Ovary (tissue), 9 donors: ENCODE measurements around the gene BBIP1. TPM values are rescaled to one million over a fixed set of nuclear protein-coding genes. Genes with fewer than 3 reads are reported as not detected.

Experiments used
- DNase-seq, 5 donors: peaks; one replicate each; pipeline ENCODE4 v3.0.0-alpha.2; 2019 to 2020
- H3K27ac ChIP-seq, 2 donors: fragments of 200-600 bp; one replicate each; pipeline versions ENCODE4 v1.5.1 to v1.8.0; 2019 to 2022
- H3K27me3 ChIP-seq: fragments of 200-600 bp; one replicate; pipeline ENCODE4 v1.8.0; 2022
- H3K36me3 ChIP-seq: fragments of 200-600 bp; sonication (generic); one replicate; pipeline ENCODE4 v1.5.1; 2019
- H3K4me1 ChIP-seq: one replicate; pipeline ENCODE4 v1.8.1; 2013; ENCODE audit warnings: mild to moderate bottlenecking, moderate library complexity; ENCODE audit not compliant: insufficient read depth
- H3K4me3 ChIP-seq: fragments of 200-600 bp; sonication (generic); one replicate; pipeline ENCODE4 v1.5.1; 2017
- H3K9me3 ChIP-seq, 2 donors: fragments of 200-600 bp in 1 of 2; sonication (generic) in 1 of 2; one replicate each; pipeline versions ENCODE4 v1.5.1 to v1.8.1; 2013 to 2019; ENCODE audit warnings: mild to moderate bottlenecking in 1 of 2, moderate library complexity in 1 of 2
- EP300 ChIP-seq: sonication (generic); formaldehyde crosslinking; IDR thresholded peaks from one replicate; pipeline ENCODE4 v1.6.1; 2017; ENCODE audit warnings: antibody characterized with exemption
- POLR2A ChIP-seq: fragments of 450-650 bp; IDR thresholded peaks from one replicate; pipeline ENCODE4 v1.6.1; 2017; ENCODE audit warnings: antibody characterized with exemption, mild to moderate bottlenecking, moderate library complexity
- WGBS, 3 donors: extraction: QIAGEN DNeasy Blood & Tissue Kit in 1 of 3; methylation state at CpG; one replicate each; pipeline versions ENCODE4 v1.1.5 to v1.1.7; 2013 to 2017; 5-methylcytosine and 5-hydroxymethylcytosine counted together
- intact Hi-C, 4 donors: fragments of 100-400 bp; cut with DNase I; formaldehyde crosslinking; loops; one replicate each; pipeline versions ENCODE4 v1.11.0 to v1.15.1; 2022 to 2023
- polyA plus RNA-seq, 2 donors: library from polyadenylated mRNA; stranded (reverse); fragments of 200-250 nt in 1 of 2; fragments of 350-450 nt in 1 of 2; fragmentation: Illumina TruSeq in 1 of 2; extraction: RNeasy Lipid Tissue Mini Kit (QIAGEN cat#74804) in 1 of 2; gene quantifications; one replicate each; pipeline ENCODE4 v1.2.3, GENCODE V29; 2013 to 2014
- total RNA-seq, 7 donors: library from RNA; depleted of rRNA in 2 of 7; stranded (reverse); fragments of >200 nt in 2 of 7; fragmentation: NEBNext Ultra II Directional in 3 of 7; extraction: Animal tissue kit (Norgen Biotek cat#: 25700) in 3 of 7; gene quantifications; one replicate each; pipeline versions ENCODE4 v1.1.0 to v1.2.4, GENCODE V29; 2016 to 2023
- TF ChIP-seq, protein P1 (sequence below), 3 donors: fragments of 450-650 bp in 2 of 3; fragments of 200-600 bp in 1 of 3; IDR thresholded peaks; one replicate each; pipeline versions ENCODE4 v1.5.1 to v1.8.0; 2016 to 2022; ENCODE audit warnings: antibody characterized with exemption in 3 of 3, mild to moderate bottlenecking in 1 of 3
- donor health status: DM: no; HTN: no; CAD: no; lungs with moderate emphysema.
- donor health status: DM: no; HTN: no; CAD: no.
- donor health status: Bipolar disorder and iron deficiency.
- donor health status: DM: yes; HTN: yes; CAD: no.
- donor health status: DM: no; HTN: no; CAD: no.
- donor health status: DM: yes; HTN: yes; CAD: no.

BBIP1 gene
- total and polyA plus RNA-seq, 9 donors: 22.0 to 40.5 (median 30.5) TPM

DNA sequence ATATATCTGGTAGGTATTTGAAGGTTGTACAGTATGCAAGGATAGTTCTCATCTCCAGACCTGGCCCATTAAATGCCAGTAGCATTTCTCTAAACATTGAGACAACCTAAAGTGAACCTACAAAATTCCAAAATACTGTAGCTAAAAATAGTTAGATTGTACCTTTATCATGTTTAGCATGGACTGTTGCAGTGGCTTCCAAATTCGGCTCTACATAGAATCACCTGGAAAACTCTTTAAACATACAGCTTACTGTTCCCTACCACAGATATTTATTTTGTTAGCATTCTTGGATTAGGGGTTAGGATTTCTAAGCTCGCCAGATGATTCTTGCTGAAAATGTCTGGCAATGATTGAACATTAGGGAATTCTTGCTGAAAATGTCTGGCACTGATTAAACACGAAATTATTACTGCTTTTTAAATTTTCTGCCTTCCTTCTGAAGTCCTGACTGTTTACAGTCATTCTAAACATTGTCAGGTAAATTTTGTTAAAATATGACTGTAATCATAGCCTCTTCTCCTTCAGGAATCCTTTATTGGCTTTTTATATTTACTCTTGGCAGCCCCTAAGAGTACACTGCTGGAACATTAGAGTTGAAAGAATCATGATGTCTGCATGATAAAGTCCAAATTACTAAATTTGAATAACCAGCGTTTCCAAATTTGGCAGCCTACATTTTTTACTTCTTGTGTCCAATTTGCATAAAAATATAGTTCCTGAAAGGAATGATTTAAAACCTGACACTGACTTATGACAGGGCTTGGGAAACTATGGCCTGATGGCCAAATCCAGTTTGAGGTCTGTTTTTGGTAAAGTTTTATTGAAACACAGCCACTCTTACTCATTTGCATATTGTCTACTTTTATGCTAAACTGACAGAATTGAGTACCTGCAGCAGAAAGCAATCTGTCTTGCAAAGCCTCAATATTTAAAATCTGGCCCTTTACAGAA lies 40.7 kb upstream of the BBIP1 start:
- Histone ChIP-seq H3K4me3 (no peak overlapping the region), H3K4me1 (peaks cover 2% of the 10 kb centered on the region), H3K9me3 (no peaks in the 10 kb centered on the region), H3K27ac (no peak overlapping the region), H3K27me3 (no peaks in the 10 kb centered on the region), H3K36me3 (no peaks in the 10 kb centered on the region)
- TF ChIP-seq POLR2A: no peak
- TF ChIP-seq, protein P1, sequence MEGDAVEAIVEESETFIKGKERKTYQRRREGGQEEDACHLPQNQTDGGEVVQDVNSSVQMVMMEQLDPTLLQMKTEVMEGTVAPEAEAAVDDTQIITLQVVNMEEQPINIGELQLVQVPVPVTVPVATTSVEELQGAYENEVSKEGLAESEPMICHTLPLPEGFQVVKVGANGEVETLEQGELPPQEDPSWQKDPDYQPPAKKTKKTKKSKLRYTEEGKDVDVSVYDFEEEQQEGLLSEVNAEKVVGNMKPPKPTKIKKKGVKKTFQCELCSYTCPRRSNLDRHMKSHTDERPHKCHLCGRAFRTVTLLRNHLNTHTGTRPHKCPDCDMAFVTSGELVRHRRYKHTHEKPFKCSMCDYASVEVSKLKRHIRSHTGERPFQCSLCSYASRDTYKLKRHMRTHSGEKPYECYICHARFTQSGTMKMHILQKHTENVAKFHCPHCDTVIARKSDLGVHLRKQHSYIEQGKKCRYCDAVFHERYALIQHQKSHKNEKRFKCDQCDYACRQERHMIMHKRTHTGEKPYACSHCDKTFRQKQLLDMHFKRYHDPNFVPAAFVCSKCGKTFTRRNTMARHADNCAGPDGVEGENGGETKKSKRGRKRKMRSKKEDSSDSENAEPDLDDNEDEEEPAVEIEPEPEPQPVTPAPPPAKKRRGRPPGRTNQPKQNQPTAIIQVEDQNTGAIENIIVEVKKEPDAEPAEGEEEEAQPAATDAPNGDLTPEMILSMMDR (IDR thresholded peaks at IDR 0.05): no peak
- TF ChIP-seq EP300: no peak
- no peak for DNase-seq
- WGBS, 3 donors: 9 to 15% (median 10%) methylated on average over 4 of the region's 4 CpGs
- intact Hi-C loops: no loop called here

DNA sequence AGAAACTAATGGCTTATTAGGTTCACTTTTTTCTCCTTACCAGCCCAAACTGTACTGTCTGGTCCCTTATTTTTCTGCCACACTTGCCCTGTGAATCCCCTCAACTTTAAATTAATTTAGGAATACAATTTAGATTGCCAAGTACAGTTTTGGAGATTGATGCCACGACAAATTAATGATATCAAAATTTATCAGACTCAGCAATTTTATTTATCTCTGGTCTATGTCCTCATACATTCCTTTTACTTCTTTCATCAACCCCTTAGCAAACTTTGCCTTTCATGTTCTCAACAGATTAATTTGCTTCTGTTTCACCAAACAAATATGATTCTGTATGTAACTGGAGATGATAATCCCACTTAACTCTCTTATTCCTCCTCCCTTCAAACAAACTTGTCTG lies 38.6 kb upstream of the BBIP1 start:
- Histone ChIP-seq H3K4me1 (peaks cover 2% of the 10 kb centered on the region), H3K9me3 (no peaks in the 10 kb centered on the region), H3K27me3 (no peaks in the 10 kb centered on the region), H3K27ac (no peak overlapping the region), H3K36me3 (no peaks in the 10 kb centered on the region), H3K4me3 (no peak overlapping the region)
- TF ChIP-seq EP300 (no peak), POLR2A (no peak)
- TF ChIP-seq, protein P1 (IDR thresholded peaks at IDR 0.05): no peak
- intact Hi-C loops: no loop called here
- DNase-seq: no peak
- WGBS, 3 donors: 35 to 55% (median 38%) methylated on average over 1 of the region's 1 CpG

DNA sequence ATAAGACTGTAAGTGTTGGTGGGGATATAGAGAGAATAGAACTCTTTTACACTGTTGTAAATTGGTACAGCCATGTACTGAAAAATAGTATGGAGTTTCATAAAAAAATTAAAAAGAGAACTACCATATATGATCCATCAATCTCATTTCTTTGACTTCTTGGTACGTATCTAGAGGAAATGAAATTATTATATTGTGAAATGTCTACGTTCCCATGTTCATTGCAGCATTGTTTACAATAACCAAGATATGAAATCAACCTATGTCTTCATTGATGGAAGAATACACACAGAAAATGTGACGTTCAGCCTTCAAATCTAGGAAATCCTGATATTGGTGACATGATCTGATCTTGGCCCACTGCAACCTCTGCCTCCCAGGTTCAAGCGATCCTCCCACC lies 32.4 kb upstream of the BBIP1 start:
- no peaks in the 10 kb centered on the region for H3K9me3 ChIP-seq
- no peak overlapping the region for H3K27ac ChIP-seq
- no peaks in the 10 kb centered on the region for H3K36me3 ChIP-seq
- TF ChIP-seq POLR2A (no peak), EP300 (no peak)
- TF ChIP-seq, protein P1 (IDR thresholded peaks at IDR 0.05): no peak
- no peaks in the 10 kb centered on the region for H3K4me1 ChIP-seq
- intact Hi-C loops: no loop called here
- WGBS, 3 donors: 95 to 98% (median 97%) methylated on average over 4 of the region's 4 CpGs
- no peak for DNase-seq
- H3K4me3 ChIP-seq: no peak overlapping the region
- no peaks in the 10 kb centered on the region for H3K27me3 ChIP-seq

DNA sequence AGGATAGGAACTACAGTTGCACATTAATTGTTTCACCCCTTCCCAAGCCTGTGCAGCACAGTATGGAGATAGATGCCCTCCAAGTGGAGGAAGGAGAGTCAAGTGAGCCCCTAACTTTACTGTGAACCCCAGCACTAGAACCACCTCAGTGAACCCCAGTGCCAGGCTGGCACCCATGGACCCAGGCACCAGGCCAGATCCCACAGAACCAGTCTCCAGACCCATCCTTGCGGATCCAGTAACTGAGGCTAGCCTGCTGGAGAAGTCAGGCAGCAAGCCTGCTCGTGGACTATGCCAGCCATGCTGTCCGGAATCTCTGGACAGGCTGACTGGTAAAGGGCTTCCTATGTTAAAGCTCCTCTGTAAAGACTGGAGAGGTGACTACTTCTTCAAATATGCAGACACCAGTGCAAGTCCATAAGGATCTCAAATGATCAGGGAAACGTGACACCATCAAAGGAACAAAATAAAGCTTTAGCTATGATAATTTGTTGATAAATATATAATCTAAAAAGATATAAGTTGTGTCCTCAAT lies 28.1 kb upstream of the BBIP1 start:
- H3K27ac ChIP-seq: no peak overlapping the region
- no peak overlapping the region for H3K4me3 ChIP-seq
- no peaks in the 10 kb centered on the region for H3K9me3 ChIP-seq
- 72 to 89% (median 73%) methylated on average over 4 of the region's 4 CpGs for WGBS, 3 donors
- H3K36me3 ChIP-seq: no peaks in the 10 kb centered on the region
- no peaks in the 10 kb centered on the region for H3K27me3 ChIP-seq
- H3K4me1 ChIP-seq: no peaks in the 10 kb centered on the region
- DNase-seq: no peak
- TF ChIP-seq, protein P1 (IDR thresholded peaks at IDR 0.05): no peak
- TF ChIP-seq POLR2A (no peak), EP300 (no peak)
- intact Hi-C loops: no loop called here
